IPS DF 6.9 (cell line): ENCODE measurements around the gene CD4.

Experiments
- DNase-seq: peaks from one replicate; pipeline ENCODE4 v3.0.0-alpha.2; 2013; ENCODE audit warnings: low read depth, low spot score
- H3K27ac ChIP-seq: one replicate; pipeline ENCODE4 v1.5.1; 2013; ENCODE audit warnings: low read length, control low read depth
- H3K27me3 ChIP-seq: 2 replicates; pipeline ENCODE4 v1.6.1; 2013; ENCODE audit warnings: mild to moderate bottlenecking, low read length; ENCODE audit not compliant: control insufficient read depth, insufficient read depth
- H3K36me3 ChIP-seq: 2 replicates; pipeline ENCODE4 v1.6.1; 2013; ENCODE audit warnings: low read length; ENCODE audit not compliant: control insufficient read depth, insufficient read depth
- H3K4me1 ChIP-seq: 2 replicates; pipeline ENCODE4 v1.6.1; 2013; ENCODE audit warnings: low read length; ENCODE audit not compliant: control insufficient read depth, insufficient read depth
- H3K4me3 ChIP-seq: 2 replicates; pipeline ENCODE4 v1.5.1; 2013; ENCODE audit warnings: mild to moderate bottlenecking, low read length
- H3K9me3 ChIP-seq: 2 replicates; pipeline ENCODE4 v1.6.1; 2013; ENCODE audit warnings: low read length, inconsistent platforms; ENCODE audit not compliant: control insufficient read depth, insufficient read depth
- WGBS: extraction: QIAGEN DNeasy Blood & Tissue Kit; methylation state at CpG from one replicate; pipeline ENCODE4 v1.1.7; 2013; ENCODE audit warnings: mixed read lengths, missing lambda C conversion rate; ENCODE audit not compliant: insufficient read length, insufficient coverage; 5-methylcytosine and 5-hydroxymethylcytosine counted together

The CD4 gene

GRCh38 chr12:6847676-6848075 is 58.3 kb downstream of the CD4 start:
- Histone ChIP-seq H3K4me1 (0 out of 2 replicates have a peak, but pooled peaks cover 1% of the 10 kb centered on the region), H3K4me3 (no peak overlapping the region), H3K36me3 (peaks cover 34% of the 10 kb centered on the region; the same call in 1 of the 2 replicates), H3K27me3 (no peaks in the 10 kb centered on the region), H3K27ac (no peak overlapping the region), H3K9me3 (no peaks in the 10 kb centered on the region)
- no peak for DNase-seq
- WGBS: no CpG with 5 or more reads among the region's 2 CpGs

- Histone ChIP-seq H3K36me3 (peaks cover 24% of the 10 kb centered on the region; the same call in 1 of the 2 replicates), H3K27ac (no peak overlapping the region), H3K9me3 (no peaks in the 10 kb centered on the region), H3K4me3 (no peak overlapping the region), H3K27me3 (no peaks in the 10 kb centered on the region), H3K4me1 (peaks cover 2% of the 10 kb centered on the region; the same call in 1 of the 2 replicates)
- no peak for DNase-seq
- WGBS: no CpG with 5 or more reads among the region's 2 CpGs
Observed at GRCh38 chr12:6849427-6849826, 60.1 kb downstream of the CD4 start.

GRCh38 chr12:6849976-6850560 is 60.7 kb downstream of the CD4 start:
- no CpG with 5 or more reads among the region's 10 CpGs for WGBS
- no peak overlapping the region for H3K27ac ChIP-seq
- no peaks in the 10 kb centered on the region for H3K27me3 ChIP-seq
- no peak for DNase-seq
- H3K9me3 ChIP-seq: no peaks in the 10 kb centered on the region
- peak overlapping the region; percentile 83; the same call in 1 of the 2 replicates for H3K4me3 ChIP-seq
- H3K36me3 ChIP-seq: peaks cover 21% of the 10 kb centered on the region; the same call in 1 of the 2 replicates
- peaks cover 2% of the 10 kb centered on the region; the same call in 1 of the 2 replicates for H3K4me1 ChIP-seq

GRCh38 chr12:6850796-6851152 is 61.4 kb downstream of the CD4 start:
- WGBS: no CpG with 5 or more reads among the region's 16 CpGs
- no peak overlapping the region for H3K27ac ChIP-seq
- no peak for DNase-seq
- H3K4me1 ChIP-seq: peaks cover 2% of the 10 kb centered on the region; the same call in 1 of the 2 replicates
- no peaks in the 10 kb centered on the region for H3K27me3 ChIP-seq
- H3K36me3 ChIP-seq: peaks cover 19% of the 10 kb centered on the region; the same call in 1 of the 2 replicates
- H3K9me3 ChIP-seq: no peaks in the 10 kb centered on the region
- H3K4me3 ChIP-seq: peak overlapping the region; percentile 83; the same call in 1 of the 2 replicates

- Histone ChIP-seq H3K36me3 (peaks cover 22% of the 10 kb centered on the region; the same call in 1 of the 2 replicates), H3K27me3 (no peaks in the 10 kb centered on the region), H3K27ac (no peak within 1 kb of the TSS), H3K9me3 (no peaks in the 10 kb centered on the region), H3K4me3 (peak within 1 kb of the TSS; percentile 83), H3K4me1 (peaks cover 2% of the 10 kb centered on the region; the same call in 1 of the 2 replicates)
- DNase-seq: peak; percentile 97
- WGBS: no CpG with 5 or more reads among the region's 37 CpGs
Observed at GRCh38 chr12:6851153-6851920, 62.0 kb downstream of the CD4 start, which contains the start of gene CDCA3. TSS of gene CDCA3 (minus strand) at chr12:6851286. CDS start at chr12:6850952, 334 bp downstream.

- Histone ChIP-seq H3K9me3 (no peaks in the 10 kb centered on the region), H3K4me3 (peak within 1 kb of the TSS; percentile 83), H3K27me3 (no peaks in the 10 kb centered on the region), H3K27ac (no peak within 1 kb of the TSS), H3K36me3 (peaks cover 20% of the 10 kb centered on the region; the same call in 1 of the 2 replicates), H3K4me1 (peaks cover 2% of the 10 kb centered on the region; the same call in 1 of the 2 replicates)
- WGBS: no CpG with 5 or more reads among the region's 65 CpGs
- DNase-seq: peak; percentile 100
Observed at GRCh38 chr12:6851921-6852650, 62.8 kb downstream of the CD4 start, which contains the start of gene USP5. TSS of gene USP5 (plus strand) at chr12:6852150. CDS start at chr12:6852180, 30 bp downstream.

GRCh38 chr12:6852651-6853354 is 63.5 kb downstream of the CD4 start:
- peaks cover 2% of the 10 kb centered on the region; the same call in 1 of the 2 replicates for H3K4me1 ChIP-seq
- WGBS: no CpG with 5 or more reads among the region's 18 CpGs
- DNase-seq: no peak
- peak overlapping the region; percentile 58; the same call in 1 of the 2 replicates for H3K4me3 ChIP-seq
- no peaks in the 10 kb centered on the region for H3K9me3 ChIP-seq
- H3K27ac ChIP-seq: no peak overlapping the region
- peaks cover 24% of the 10 kb centered on the region; the same call in 1 of the 2 replicates for H3K36me3 ChIP-seq
- H3K27me3 ChIP-seq: no peaks in the 10 kb centered on the region

- H3K36me3 ChIP-seq: peaks cover 27% of the 10 kb centered on the region; the same call in 1 of the 2 replicates
- no peak overlapping the region for H3K27ac ChIP-seq
- peaks cover 2% of the 10 kb centered on the region; the same call in 1 of the 2 replicates for H3K4me1 ChIP-seq
- DNase-seq: no peak
- no peaks in the 10 kb centered on the region for H3K27me3 ChIP-seq
- no peaks in the 10 kb centered on the region for H3K9me3 ChIP-seq
- no peak overlapping the region for H3K4me3 ChIP-seq
- no CpG with 5 or more reads among the region's 1 CpG for WGBS
Observed at GRCh38 chr12:6853626-6854025, 64.3 kb downstream of the CD4 start.

- no peaks in the 10 kb centered on the region for H3K9me3 ChIP-seq
- H3K36me3 ChIP-seq: peaks cover 28% of the 10 kb centered on the region; the same call in 1 of the 2 replicates
- no peak for DNase-seq
- H3K27ac ChIP-seq: no peak overlapping the region
- peaks cover 2% of the 10 kb centered on the region; the same call in 1 of the 2 replicates for H3K4me1 ChIP-seq
- H3K4me3 ChIP-seq: no peak overlapping the region
- no CpG with 5 or more reads among the region's 6 CpGs for WGBS
- H3K27me3 ChIP-seq: no peaks in the 10 kb centered on the region
Observed at GRCh38 chr12:6854036-6854435, 64.7 kb downstream of the CD4 start.
